HG03025 (cell line): ENCODE data around the gene TMEM98.
"Not testable (repeated sequence)": the region's sequence is repeated elsewhere in the genome, so short reads cannot be mapped to it uniquely, and the experiment has no call there.

ENCODE experiments used
- ATAC-seq: cut with Tn5 transposase; IDR thresholded peaks from one replicate; pipeline ENCODE4 v1.9.1; 2021; ENCODE audit warnings: mild to moderate bottlenecking, moderate library complexity; ENCODE audit not compliant: unreplicated experiment, low FRiP score

The TMEM98 gene

DNA sequence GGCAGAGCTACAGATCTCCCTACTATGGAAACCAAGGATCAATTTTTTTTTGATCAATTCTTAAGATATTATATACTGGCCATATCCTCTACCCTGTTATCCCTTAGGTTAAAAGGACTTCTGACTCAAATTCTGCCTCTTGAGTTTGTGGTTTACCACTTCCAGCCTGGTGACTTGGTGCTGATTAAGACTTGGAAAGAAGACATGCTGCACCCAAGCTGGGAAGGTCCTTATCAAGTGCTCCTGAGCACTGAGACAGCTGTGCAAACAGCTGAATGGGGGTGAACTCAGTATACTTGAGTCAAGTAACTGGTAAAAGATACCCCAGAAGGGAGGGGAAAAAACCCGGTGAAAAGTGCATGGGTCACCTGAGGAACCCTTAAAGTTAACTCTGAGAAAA, 43.2 kb downstream of the TMEM98 start:
- ATAC-seq, result no peak

DNA sequence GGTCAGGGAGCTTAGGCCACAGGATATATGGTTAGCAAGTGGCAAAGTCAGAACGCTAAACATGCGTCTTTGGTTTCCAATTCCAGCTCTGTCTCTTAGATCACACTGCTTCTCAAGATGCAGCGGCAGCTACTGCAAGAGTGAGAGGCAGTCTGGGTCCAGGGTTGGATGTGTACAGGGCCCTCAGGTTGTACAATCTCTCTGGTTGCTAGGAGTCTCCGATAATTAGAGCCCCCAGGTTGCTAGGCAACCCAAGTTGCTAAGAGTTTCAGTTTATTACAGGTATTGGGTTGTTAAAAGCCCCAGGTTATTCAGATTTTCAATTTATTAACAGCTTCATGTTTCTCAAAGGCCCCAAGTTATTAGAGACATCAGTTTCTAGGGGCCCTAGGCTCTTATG, 48.2 kb downstream of the TMEM98 start:
- no peak for ATAC-seq

DNA sequence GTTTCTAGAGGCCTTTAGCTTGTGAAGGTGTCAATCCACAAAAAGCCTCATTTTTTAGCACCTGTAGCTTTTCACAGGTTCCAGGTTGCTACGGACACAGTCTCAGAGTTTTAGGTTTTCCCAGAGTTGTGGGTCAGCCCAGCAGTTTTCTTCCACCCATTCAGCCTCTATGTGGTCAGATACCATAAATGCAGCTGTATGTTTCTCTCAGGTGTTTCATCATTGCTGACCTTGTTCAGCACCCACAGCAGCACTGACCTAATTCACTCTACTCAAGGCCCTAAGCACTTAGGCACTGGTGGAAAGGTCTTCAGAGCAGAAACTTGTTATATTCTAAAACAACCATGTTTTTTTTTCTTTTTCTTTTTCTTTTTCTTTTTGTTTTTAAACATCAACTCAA, 48.7 kb downstream of the TMEM98 start:
- no peak for ATAC-seq

DNA sequence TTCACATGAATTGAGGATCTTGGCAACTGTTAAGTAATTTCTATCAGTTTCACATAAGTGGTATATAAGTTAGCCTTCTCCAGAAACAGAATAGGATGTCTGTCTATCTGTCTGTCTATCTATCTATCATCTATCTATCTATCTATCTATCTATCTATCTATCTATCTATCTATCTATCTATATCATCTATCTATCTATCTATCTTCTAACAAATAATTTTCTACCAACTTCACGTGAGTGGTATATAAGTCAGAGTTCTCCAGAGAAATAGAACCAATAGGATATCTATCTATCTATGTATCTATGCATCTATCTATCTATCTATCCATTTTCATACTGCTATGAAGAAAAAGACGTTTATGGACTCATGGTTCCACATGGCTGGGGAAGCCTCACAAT, 52.3 kb downstream of the TMEM98 start:
- ATAC-seq, result no peak

DNA sequence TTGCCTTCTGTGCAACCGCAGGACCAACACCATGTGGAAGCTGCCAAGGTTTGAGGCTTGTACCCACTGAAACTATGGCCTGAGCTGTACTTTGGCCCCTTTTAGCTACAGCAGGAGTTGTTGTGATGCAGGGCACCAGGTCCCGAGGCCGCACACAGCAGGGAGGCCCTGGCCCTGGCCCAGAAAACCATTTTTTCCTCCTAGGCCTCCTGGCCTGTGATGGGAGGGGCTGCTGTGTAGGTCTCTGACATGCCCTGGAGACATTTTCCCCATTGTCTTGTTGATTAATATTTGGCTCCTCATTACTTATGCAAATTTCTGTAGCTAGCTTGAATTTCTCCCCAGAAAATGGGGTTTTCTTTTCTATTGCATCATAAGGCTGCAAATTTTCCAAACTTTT, 53.7 kb downstream of the TMEM98 start:
- ATAC-seq, result not testable (repeated sequence)

DNA sequence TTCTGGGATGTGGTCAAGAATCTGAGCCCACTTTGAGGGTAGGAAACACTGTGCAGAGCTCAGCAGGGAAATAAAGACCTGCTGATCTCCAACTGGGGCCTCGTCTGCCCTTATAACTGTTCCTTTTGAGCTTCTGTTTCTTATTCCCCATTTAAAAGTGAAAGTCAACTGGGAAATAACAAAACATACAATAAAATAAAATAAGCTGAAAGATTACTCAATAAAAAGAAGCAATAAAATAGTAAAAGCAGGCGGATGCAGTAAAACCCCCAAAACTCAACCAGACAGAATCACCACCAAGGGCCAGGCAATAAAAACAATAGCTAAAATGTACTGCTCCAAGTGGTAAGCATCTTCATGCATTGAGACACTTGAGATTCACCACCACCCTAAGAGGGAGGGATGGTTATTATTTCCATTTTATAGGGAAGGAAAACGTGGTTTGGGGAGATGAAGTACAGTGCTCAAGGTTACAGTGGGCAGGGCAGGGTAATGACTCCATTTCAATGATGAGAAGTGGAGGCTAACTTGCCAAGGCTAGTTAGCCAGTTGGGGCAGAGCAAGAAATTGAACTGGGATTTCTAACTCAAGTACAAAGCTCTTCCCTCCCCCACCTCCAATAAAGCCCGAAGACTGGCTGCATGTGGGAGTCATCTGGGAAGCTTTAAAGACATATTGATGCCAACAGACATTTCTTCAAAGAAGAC, 57.2 kb downstream of the TMEM98 start:
- no peak for ATAC-seq

DNA sequence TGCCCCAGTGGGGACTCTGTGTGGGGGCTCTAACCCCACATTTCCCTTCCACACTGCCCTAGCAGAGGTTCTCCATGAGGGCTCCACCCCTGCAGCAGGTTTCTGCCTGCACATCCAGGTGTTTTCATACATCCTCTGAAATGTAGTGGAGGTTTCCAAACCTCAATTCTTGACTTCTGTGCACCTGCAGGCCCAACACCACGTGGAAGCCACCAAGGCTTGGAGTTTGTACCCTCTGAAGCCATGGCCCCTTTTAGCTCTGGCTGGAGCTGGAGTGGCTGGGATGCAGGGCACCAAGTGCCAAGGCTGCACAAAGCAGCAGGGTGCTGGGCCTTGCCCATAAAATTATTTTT, 59.5 kb downstream of the TMEM98 start:
- not testable (repeated sequence) for ATAC-seq

DNA sequence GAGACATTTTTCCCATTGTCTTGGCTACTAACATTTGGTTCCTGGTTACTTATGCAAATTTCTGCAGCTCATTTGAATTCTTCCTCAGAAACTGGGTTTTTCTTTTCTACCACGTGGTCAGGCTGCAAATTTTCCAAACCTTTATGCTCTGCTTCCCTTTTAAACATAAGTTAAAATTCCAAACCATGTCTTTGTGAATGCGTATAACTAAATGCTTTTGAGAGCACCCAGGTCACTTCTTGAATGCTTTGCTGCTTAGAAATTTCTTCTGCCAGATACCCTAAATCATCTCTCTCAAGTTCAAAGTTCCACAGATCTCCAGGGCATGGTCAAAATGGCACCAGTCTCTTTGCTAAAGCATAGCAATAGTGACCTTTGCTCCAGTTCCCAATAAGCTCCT, 59.9 kb downstream of the TMEM98 start:
- not testable (repeated sequence) for ATAC-seq

DNA sequence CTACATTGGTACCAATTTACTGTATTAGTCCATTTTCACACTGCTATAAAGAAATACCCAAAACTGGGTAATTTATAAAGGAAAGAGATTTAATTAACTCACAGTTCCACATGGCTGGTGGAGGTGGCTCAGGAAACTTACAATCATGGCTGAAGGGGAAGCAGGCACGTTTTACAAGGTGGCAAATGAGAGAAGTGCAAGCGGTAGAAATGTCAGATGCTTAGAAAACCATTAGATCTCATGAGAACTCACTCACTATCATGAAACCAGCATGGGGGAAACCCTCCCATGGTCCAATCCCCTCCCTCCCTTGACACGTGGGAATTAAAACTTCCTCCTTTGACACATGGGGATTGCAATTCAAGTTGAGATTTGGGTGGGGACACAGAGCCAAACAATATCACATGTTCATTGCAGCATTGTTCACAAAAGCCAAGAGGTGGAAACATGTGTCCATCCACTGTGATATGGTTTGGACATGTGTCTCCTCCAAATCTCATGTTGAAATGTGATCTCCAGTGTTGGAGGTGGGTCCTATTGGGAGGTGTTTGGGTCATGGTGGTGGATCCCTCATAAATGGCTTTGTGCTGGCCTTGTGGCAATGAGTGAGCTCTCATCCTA, 60.6 kb downstream of the TMEM98 start:
- ATAC-seq, result no peak

DNA sequence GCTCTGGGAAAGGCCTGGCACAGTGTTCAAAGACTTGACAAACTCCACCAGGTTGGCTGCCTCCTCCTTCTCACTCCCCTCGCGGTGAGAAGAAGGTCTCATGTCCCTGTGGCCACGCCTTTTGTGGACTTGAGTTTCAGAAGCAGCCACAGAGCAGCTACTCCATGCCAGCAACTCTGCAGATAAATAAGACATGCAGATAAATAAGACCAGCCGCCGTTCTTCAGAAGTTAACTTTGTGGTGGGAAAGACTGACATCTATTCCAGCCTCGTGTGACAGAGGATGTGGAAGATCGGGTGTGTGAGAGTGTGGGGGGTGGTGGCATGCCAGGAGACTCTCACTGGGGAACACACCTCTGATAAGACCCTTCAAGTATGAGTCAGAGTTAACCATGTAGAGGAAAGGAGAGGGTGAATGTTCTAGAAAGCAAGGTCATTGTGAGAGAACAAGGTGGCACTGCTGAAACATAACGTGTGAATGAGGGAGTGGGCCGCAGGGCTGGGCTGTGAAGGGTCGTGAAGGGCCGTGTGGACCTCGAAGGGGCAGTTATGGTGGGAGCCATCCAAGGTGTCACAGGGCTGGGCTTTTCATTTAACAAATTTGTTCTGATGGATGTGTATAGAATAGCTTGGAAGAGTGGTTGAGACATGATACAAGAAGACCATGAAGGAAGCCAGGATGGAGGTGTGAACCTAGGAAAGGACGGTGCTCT, 64.5 kb downstream of the TMEM98 start:
- ATAC-seq, result no peak

DNA sequence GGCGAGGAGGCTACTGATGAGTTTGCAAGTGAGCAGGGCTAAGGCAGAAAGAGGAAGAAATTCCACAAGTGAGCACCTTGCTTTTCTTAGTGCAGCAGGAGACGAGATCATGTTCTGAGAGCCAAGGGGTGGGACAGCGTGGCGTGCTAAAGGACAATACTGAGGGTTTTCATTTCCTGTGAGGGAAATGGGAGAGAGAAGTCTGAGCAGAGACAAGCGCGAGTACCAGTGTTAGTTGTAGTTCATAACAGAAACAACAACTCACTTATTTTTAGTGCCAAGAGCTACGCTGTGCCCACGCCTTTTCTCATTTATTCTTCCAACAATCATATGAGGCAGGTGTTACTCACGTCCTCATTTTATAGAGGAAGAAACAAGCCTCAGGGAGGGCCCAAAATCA, 66.0 kb downstream of the TMEM98 start:
- no peak for ATAC-seq
